Tibial nerve (tissue), 4 donors: ENCODE results near the gene TMEM129.

Source experiments
- EP300 ChIP-seq, 2 donors: sonication (generic); formaldehyde crosslinking; IDR thresholded peaks; one replicate each; pipeline ENCODE4 v1.6.1; 2017; ENCODE audit warnings: antibody characterized with exemption in 2 of 2, mild to moderate bottlenecking in 1 of 2
- POLR2A ChIP-seq, 2 donors: fragments of 450-650 bp; IDR thresholded peaks; one replicate each; pipeline ENCODE4 v1.6.1; 2017; ENCODE audit warnings: antibody characterized with exemption in 2 of 2, mild to moderate bottlenecking in 2 of 2, moderate library complexity in 2 of 2
- TF ChIP-seq, protein P1 (sequence below), 5 experiments: fragments of 200-600 bp in 3 of 5; fragments of 450-650 bp in 2 of 5; sonication (generic) in 3 of 5; IDR thresholded peaks; one replicate each; pipeline ENCODE4 v1.5.1; 2016 to 2019; ENCODE audit warnings: antibody characterized with exemption in 5 of 5, mild to moderate bottlenecking in 3 of 5, moderate library complexity in 2 of 5

- TF ChIP-seq, protein P1, sequence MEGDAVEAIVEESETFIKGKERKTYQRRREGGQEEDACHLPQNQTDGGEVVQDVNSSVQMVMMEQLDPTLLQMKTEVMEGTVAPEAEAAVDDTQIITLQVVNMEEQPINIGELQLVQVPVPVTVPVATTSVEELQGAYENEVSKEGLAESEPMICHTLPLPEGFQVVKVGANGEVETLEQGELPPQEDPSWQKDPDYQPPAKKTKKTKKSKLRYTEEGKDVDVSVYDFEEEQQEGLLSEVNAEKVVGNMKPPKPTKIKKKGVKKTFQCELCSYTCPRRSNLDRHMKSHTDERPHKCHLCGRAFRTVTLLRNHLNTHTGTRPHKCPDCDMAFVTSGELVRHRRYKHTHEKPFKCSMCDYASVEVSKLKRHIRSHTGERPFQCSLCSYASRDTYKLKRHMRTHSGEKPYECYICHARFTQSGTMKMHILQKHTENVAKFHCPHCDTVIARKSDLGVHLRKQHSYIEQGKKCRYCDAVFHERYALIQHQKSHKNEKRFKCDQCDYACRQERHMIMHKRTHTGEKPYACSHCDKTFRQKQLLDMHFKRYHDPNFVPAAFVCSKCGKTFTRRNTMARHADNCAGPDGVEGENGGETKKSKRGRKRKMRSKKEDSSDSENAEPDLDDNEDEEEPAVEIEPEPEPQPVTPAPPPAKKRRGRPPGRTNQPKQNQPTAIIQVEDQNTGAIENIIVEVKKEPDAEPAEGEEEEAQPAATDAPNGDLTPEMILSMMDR (IDR thresholded peaks at IDR 0.05): no peak
- TF ChIP-seq POLR2A (IDR thresholded peaks at IDR 0.05): no peak
- no peak for TF ChIP-seq EP300 (IDR thresholded peaks at IDR 0.05)
Observed at GRCh38 chr4:1708581-1708980, 12.5 kb downstream of the TMEM129 start.
